ENCODE results near the gene CNPPD1. TPM values are rescaled to one million over a fixed set of nuclear protein-coding genes. Genes with fewer than 3 reads are reported as not detected.

CNPPD1 gene
- polyA plus RNA-seq, 2 of the 4 experiments (the other 2 are of a cell fraction), result 22.4 to 27.6 TPM

DNA sequence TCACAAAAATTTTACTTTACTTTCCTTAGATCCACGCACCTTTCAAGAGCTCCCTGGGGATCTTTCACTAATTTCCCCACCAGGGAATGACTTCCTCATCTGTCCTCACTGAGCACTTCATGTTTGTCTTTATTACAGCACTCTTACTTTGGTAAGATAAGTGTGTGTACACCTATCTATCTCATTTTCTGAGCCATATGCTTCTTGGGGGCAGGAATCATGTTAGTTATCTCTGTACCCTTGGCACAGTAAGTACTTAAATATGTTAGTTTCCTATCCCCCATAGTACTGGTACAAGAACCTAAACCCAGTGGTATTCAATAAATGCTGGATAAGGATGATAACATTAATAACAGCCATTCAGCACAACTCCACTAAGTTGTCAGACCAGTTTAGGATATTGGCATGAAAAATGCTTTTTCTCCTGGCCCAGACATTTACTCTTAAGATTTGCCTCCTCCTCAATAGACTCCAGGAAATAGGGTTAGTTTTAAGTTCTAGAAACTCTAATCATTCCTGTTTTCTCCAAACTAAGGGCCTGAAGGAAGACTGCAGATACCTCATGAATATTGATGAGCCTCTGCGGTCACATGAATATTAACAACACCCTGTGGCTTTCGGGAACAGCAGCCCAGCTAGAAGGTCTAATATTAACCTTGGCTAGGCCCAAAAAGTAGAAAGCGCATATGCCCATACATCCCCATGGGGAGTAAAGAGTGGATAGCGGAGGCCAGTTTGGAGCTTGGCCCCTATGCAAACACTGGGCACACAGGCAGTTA lies 54.3 kb downstream of the CNPPD1 start:
- peaks cover 35% of the 10 kb centered on the region for H3K4me1 ChIP-seq
- no peak for DNase-seq (ENCODE audit: low read depth in 1 of 2, low spot score in 1 of 2)
- ATAC-seq, result no peak
- no peak overlapping the region for H3K27ac ChIP-seq
- H3K4me3 ChIP-seq, result no peak overlapping the region
- TF ChIP-seq FOXS1 (CRISPR knock-in tag; IDR thresholded peaks at IDR 0.05), result no peak
- H3K4me2 ChIP-seq, result no peak overlapping the region
- H3K9me3 ChIP-seq, result no peaks in the 10 kb centered on the region
- ChIA-PET POLR2A (no interaction called here), CTCF (interaction anchor here (0.6 to 12.0 kb wide), 23 partner anchors 10 to 268 kb away, joined by 3 to 173 read pairs (median 6); no protein-coding TSS in a partner anchor)
- FAIRE-seq, result no peak
- WGBS (ENCODE audit: missing lambda C conversion rate), result 90% methylated on average over 5 of the region's 5 CpGs

Other genes starting within 250 kb of the CNPPD1 start
- 0.77 and 0.94 TPM in 2 replicates for gene CDK5R2, start 217.3 kb downstream of the CNPPD1 start, polyA plus RNA-seq (2011; rRNA removed)
- 0.43 to 0.73 TPM (median 0.63 TPM) in 3 replicates for gene CDK5R2, start 217.3 kb downstream of the CNPPD1 start, polyA plus RNA-seq (2017; fragmentation: RNase III; extraction: RNeasy Plus Mini Kit Qiagen cat#74134 plus additional on column Dnase treatment)
- gene FEV, start 191.7 kb downstream of the CNPPD1 start, polyA plus RNA-seq (2011; rRNA removed), result not detected in 2 replicates
- not detected in 3 replicates for gene FEV, start 191.7 kb downstream of the CNPPD1 start, polyA plus RNA-seq (2017; fragmentation: RNase III; extraction: RNeasy Plus Mini Kit Qiagen cat#74134 plus additional on column Dnase treatment)
- gene CRYBA2, start 183.5 kb downstream of the CNPPD1 start, polyA plus RNA-seq (2011; rRNA removed), result not detected in 2 replicates
- gene CRYBA2, start 183.5 kb downstream of the CNPPD1 start, polyA plus RNA-seq (2017; fragmentation: RNase III; extraction: RNeasy Plus Mini Kit Qiagen cat#74134 plus additional on column Dnase treatment), result not detected in 3 replicates
- 0.09 and 0.12 TPM in 2 replicates for gene CFAP65, start 135.4 kb downstream of the CNPPD1 start, polyA plus RNA-seq (2011; rRNA removed)
- gene CFAP65, start 135.4 kb downstream of the CNPPD1 start, polyA plus RNA-seq (2017; fragmentation: RNase III; extraction: RNeasy Plus Mini Kit Qiagen cat#74134 plus additional on column Dnase treatment), result 0.14 to 0.28 TPM (median 0.22 TPM) in 3 replicates
- gene IHH, start 116.0 kb downstream of the CNPPD1 start, polyA plus RNA-seq (2011; rRNA removed), result not detected in 2 replicates
- 0.08 to 0.13 TPM (median 0.10 TPM) in 3 replicates for gene IHH, start 116.0 kb downstream of the CNPPD1 start, polyA plus RNA-seq (2017; fragmentation: RNase III; extraction: RNeasy Plus Mini Kit Qiagen cat#74134 plus additional on column Dnase treatment)
- gene NHEJ1, start 16.1 kb downstream of the CNPPD1 start, polyA plus RNA-seq (2011; rRNA removed), result 31.8 and 34.7 TPM in 2 replicates
- 18.5 to 19.1 TPM (median 18.8 TPM) in 3 replicates for gene NHEJ1, start 16.1 kb downstream of the CNPPD1 start, polyA plus RNA-seq (2017; fragmentation: RNase III; extraction: RNeasy Plus Mini Kit Qiagen cat#74134 plus additional on column Dnase treatment)
- 0.39 and 0.66 TPM in 2 replicates for gene SLC23A3, start 6.9 kb downstream of the CNPPD1 start, polyA plus RNA-seq (2011; rRNA removed)
- gene SLC23A3, start 6.9 kb downstream of the CNPPD1 start, polyA plus RNA-seq (2017; fragmentation: RNase III; extraction: RNeasy Plus Mini Kit Qiagen cat#74134 plus additional on column Dnase treatment), result 0.80 to 0.90 TPM (median 0.83 TPM) in 3 replicates
- 67.5 and 83.2 TPM in 2 replicates for gene RETREG2, start 1.4 kb upstream of the CNPPD1 start, polyA plus RNA-seq (2011; rRNA removed)
- 42.7 to 53.3 TPM (median 52.8 TPM) in 3 replicates for gene RETREG2, start 1.4 kb upstream of the CNPPD1 start, polyA plus RNA-seq (2017; fragmentation: RNase III; extraction: RNeasy Plus Mini Kit Qiagen cat#74134 plus additional on column Dnase treatment)
- 29.1 and 30.3 TPM in 2 replicates for gene ZFAND2B, start 29.9 kb upstream of the CNPPD1 start, polyA plus RNA-seq (2011; rRNA removed)
- 18.8 to 21.2 TPM (median 19.0 TPM) in 3 replicates for gene ZFAND2B, start 29.9 kb upstream of the CNPPD1 start, polyA plus RNA-seq (2017; fragmentation: RNase III; extraction: RNeasy Plus Mini Kit Qiagen cat#74134 plus additional on column Dnase treatment)
- 62.5 and 71.0 TPM in 2 replicates for gene ABCB6, start 42.0 kb upstream of the CNPPD1 start, polyA plus RNA-seq (2011; rRNA removed)
- gene ABCB6, start 42.0 kb upstream of the CNPPD1 start, polyA plus RNA-seq (2017; fragmentation: RNase III; extraction: RNeasy Plus Mini Kit Qiagen cat#74134 plus additional on column Dnase treatment), result 48.8 to 55.0 TPM (median 51.3 TPM) in 3 replicates
- 75.2 and 115 TPM in 2 replicates for gene ATG9A, start 52.7 kb upstream of the CNPPD1 start, polyA plus RNA-seq (2011; rRNA removed)
- 34.6 to 41.9 TPM (median 39.2 TPM) in 3 replicates for gene ATG9A, start 52.7 kb upstream of the CNPPD1 start, polyA plus RNA-seq (2017; fragmentation: RNase III; extraction: RNeasy Plus Mini Kit Qiagen cat#74134 plus additional on column Dnase treatment)
- gene ANKZF1, start 52.9 kb upstream of the CNPPD1 start, polyA plus RNA-seq (2011; rRNA removed), result 29.5 and 30.3 TPM in 2 replicates
- 17.7 to 25.1 TPM (median 23.2 TPM) in 3 replicates for gene ANKZF1, start 52.9 kb upstream of the CNPPD1 start, polyA plus RNA-seq (2017; fragmentation: RNase III; extraction: RNeasy Plus Mini Kit Qiagen cat#74134 plus additional on column Dnase treatment)
- 8.7 and 10.0 TPM in 2 replicates for gene GLB1L, start 68.5 kb upstream of the CNPPD1 start, polyA plus RNA-seq (2011; rRNA removed)
- gene GLB1L, start 68.5 kb upstream of the CNPPD1 start, polyA plus RNA-seq (2017; fragmentation: RNase III; extraction: RNeasy Plus Mini Kit Qiagen cat#74134 plus additional on column Dnase treatment), result 5.8 to 8.0 TPM (median 5.9 TPM) in 3 replicates
- 43.3 and 53.0 TPM in 2 replicates for gene STK16, start 68.6 kb upstream of the CNPPD1 start, polyA plus RNA-seq (2011; rRNA removed)
- 36.9 to 40.4 TPM (median 37.0 TPM) in 3 replicates for gene STK16, start 68.6 kb upstream of the CNPPD1 start, polyA plus RNA-seq (2017; fragmentation: RNase III; extraction: RNeasy Plus Mini Kit Qiagen cat#74134 plus additional on column Dnase treatment)
- gene TUBA4B, start 76.3 kb upstream of the CNPPD1 start, polyA plus RNA-seq (2011; rRNA removed), result 0.94 and 1.3 TPM in 2 replicates
- 0.55 to 0.73 TPM (median 0.71 TPM) in 3 replicates for gene TUBA4B, start 76.3 kb upstream of the CNPPD1 start, polyA plus RNA-seq (2017; fragmentation: RNase III; extraction: RNeasy Plus Mini Kit Qiagen cat#74134 plus additional on column Dnase treatment)
- gene TUBA4A, start 77.0 kb upstream of the CNPPD1 start, polyA plus RNA-seq (2011; rRNA removed), result 222 and 251 TPM in 2 replicates
- 450 to 495 TPM (median 462 TPM) in 3 replicates for gene TUBA4A, start 77.0 kb upstream of the CNPPD1 start, polyA plus RNA-seq (2017; fragmentation: RNase III; extraction: RNeasy Plus Mini Kit Qiagen cat#74134 plus additional on column Dnase treatment)
- gene DNAJB2, start 102.4 kb upstream of the CNPPD1 start, polyA plus RNA-seq (2011; rRNA removed), result 25.6 and 31.0 TPM in 2 replicates
- 37.5 to 55.5 TPM (median 53.7 TPM) in 3 replicates for gene DNAJB2, start 102.4 kb upstream of the CNPPD1 start, polyA plus RNA-seq (2017; fragmentation: RNase III; extraction: RNeasy Plus Mini Kit Qiagen cat#74134 plus additional on column Dnase treatment)
- 0.44 and 0.62 TPM in 2 replicates for gene PTPRN, start 132.5 kb upstream of the CNPPD1 start, polyA plus RNA-seq (2011; rRNA removed)
- gene PTPRN, start 132.5 kb upstream of the CNPPD1 start, polyA plus RNA-seq (2017; fragmentation: RNase III; extraction: RNeasy Plus Mini Kit Qiagen cat#74134 plus additional on column Dnase treatment), result 0.90 to 1.1 TPM (median 0.97 TPM) in 3 replicates
- not detected in 2 replicates for gene RESP18, start 155.8 kb upstream of the CNPPD1 start, polyA plus RNA-seq (2011; rRNA removed)
- gene RESP18, start 155.8 kb upstream of the CNPPD1 start, polyA plus RNA-seq (2017; fragmentation: RNase III; extraction: RNeasy Plus Mini Kit Qiagen cat#74134 plus additional on column Dnase treatment), result not detected in 3 replicates
- 29.0 and 38.4 TPM in 2 replicates for gene DNPEP, start 211.0 kb upstream of the CNPPD1 start, polyA plus RNA-seq (2011; rRNA removed)
- gene DNPEP, start 211.0 kb upstream of the CNPPD1 start, polyA plus RNA-seq (2017; fragmentation: RNase III; extraction: RNeasy Plus Mini Kit Qiagen cat#74134 plus additional on column Dnase treatment), result 40.8 to 42.8 TPM (median 40.9 TPM) in 3 replicates
- gene DES, start 241.5 kb upstream of the CNPPD1 start, polyA plus RNA-seq (2011; rRNA removed), result 0.06 and 0.20 TPM in 2 replicates
- 0.09 TPM in 1 of 3 replicates, not detected in the others for gene DES, start 241.5 kb upstream of the CNPPD1 start, polyA plus RNA-seq (2017; fragmentation: RNase III; extraction: RNeasy Plus Mini Kit Qiagen cat#74134 plus additional on column Dnase treatment)